Neural crest cell (in vitro differentiated cells): ENCODE measurements around the gene NPLOC4. TPM values are rescaled to one million over a fixed set of nuclear protein-coding genes. Genes with fewer than 3 reads are reported as not detected.

Experiments used
- DNase-seq: peaks from one replicate; pipeline ENCODE4 v3.0.0; 2021; ENCODE audit warnings: low read depth, mixed read lengths, low spot score
- H3K27ac Mint-ChIP-seq: one replicate; pipeline ENCODE4 v1.8.0; 2021; ENCODE audit warnings: mild to moderate bottlenecking, mixed read lengths; ENCODE audit not compliant: unreplicated experiment
- H3K27me3 Mint-ChIP-seq: 2 replicates; pipeline ENCODE4 v1.8.0; 2021; ENCODE audit warnings: low read depth, mild to moderate bottlenecking, mixed read lengths
- H3K36me3 Mint-ChIP-seq: 2 replicates; pipeline ENCODE4 v1.8.0; 2021; ENCODE audit warnings: low read depth, mild to moderate bottlenecking, mixed read lengths
- H3K4me1 Mint-ChIP-seq: 2 replicates; pipeline ENCODE4 v1.8.0; 2021; ENCODE audit warnings: mixed read lengths
- H3K4me3 Mint-ChIP-seq: one replicate; pipeline ENCODE4 v1.8.0; 2021; ENCODE audit warnings: mild to moderate bottlenecking, mixed read lengths
- H3K9me3 Mint-ChIP-seq: 2 replicates; pipeline ENCODE4 v1.8.0; 2021; ENCODE audit warnings: mixed read lengths
- CTCF ChIP-seq: fragments of 200-600 bp; sonication (generic); conservative IDR thresholded peaks from 2 replicates; pipeline ENCODE4 v1.5.0; 2021; ENCODE audit warnings: antibody characterized with exemption, mild to moderate bottlenecking
- total RNA-seq: library from RNA; stranded (reverse); gene quantifications from 2 replicates; pipeline ENCODE4 v1.2.1, GENCODE V29; 2021

Gene NPLOC4
- total RNA-seq, 1 donor from 2014 or later: 97.7 TPM

GRCh38 chr17:81609541-81610311 is 27.2 kb downstream of the NPLOC4 start:
- H3K36me3 Mint-ChIP-seq: peaks cover 6% of the 10 kb centered on the region
- DNase-seq: no peak
- H3K27me3 Mint-ChIP-seq: no peaks in the 10 kb centered on the region
- no peaks in the 10 kb centered on the region for H3K9me3 Mint-ChIP-seq
- H3K4me3 Mint-ChIP-seq: no peak overlapping the region
- H3K27ac Mint-ChIP-seq: no peak overlapping the region
- TF ChIP-seq CTCF: no peak
- no peaks in the 10 kb centered on the region for H3K4me1 Mint-ChIP-seq

GRCh38 chr17:81608605-81609004 is 28.3 kb downstream of the NPLOC4 start:
- Mint-ChIP-seq H3K4me3 (no peak overlapping the region), H3K9me3 (no peaks in the 10 kb centered on the region), H3K4me1 (no peaks in the 10 kb centered on the region), H3K27me3 (no peaks in the 10 kb centered on the region), H3K27ac (no peak overlapping the region), H3K36me3 (peaks cover 6% of the 10 kb centered on the region)
- no peak for TF ChIP-seq CTCF
- no peak for DNase-seq

- Mint-ChIP-seq H3K4me1 (no peaks in the 10 kb centered on the region), H3K4me3 (no peak overlapping the region), H3K27me3 (no peaks in the 10 kb centered on the region), H3K9me3 (no peaks in the 10 kb centered on the region), H3K36me3 (peaks cover 6% of the 10 kb centered on the region), H3K27ac (no peak overlapping the region)
- no peak for TF ChIP-seq CTCF
- no peak for DNase-seq
Measured at GRCh38 chr17:81608082-81608481, 28.8 kb downstream of the NPLOC4 start.

- TF ChIP-seq CTCF: no peak
- Mint-ChIP-seq H3K27ac (no peak overlapping the region), H3K4me3 (no peak overlapping the region), H3K9me3 (no peaks in the 10 kb centered on the region), H3K36me3 (peaks cover 6% of the 10 kb centered on the region), H3K27me3 (no peaks in the 10 kb centered on the region), H3K4me1 (no peaks in the 10 kb centered on the region)
- DNase-seq: no peak
Measured at GRCh38 chr17:81607431-81607830, 29.5 kb downstream of the NPLOC4 start.

- no peak for DNase-seq
- Mint-ChIP-seq H3K27me3 (no peaks in the 10 kb centered on the region), H3K36me3 (peaks cover 2% of the 10 kb centered on the region), H3K27ac (no peak overlapping the region), H3K4me3 (no peak overlapping the region), H3K9me3 (no peaks in the 10 kb centered on the region), H3K4me1 (no peaks in the 10 kb centered on the region)
- no peak for TF ChIP-seq CTCF
Measured at GRCh38 chr17:81603846-81604610, 32.9 kb downstream of the NPLOC4 start.
